ENCODE results near the gene CLDN5.
"Not testable (repeated sequence)": the region's sequence is repeated elsewhere in the genome, so short reads cannot be mapped to it uniquely, and the experiment has no call there.

DNA sequence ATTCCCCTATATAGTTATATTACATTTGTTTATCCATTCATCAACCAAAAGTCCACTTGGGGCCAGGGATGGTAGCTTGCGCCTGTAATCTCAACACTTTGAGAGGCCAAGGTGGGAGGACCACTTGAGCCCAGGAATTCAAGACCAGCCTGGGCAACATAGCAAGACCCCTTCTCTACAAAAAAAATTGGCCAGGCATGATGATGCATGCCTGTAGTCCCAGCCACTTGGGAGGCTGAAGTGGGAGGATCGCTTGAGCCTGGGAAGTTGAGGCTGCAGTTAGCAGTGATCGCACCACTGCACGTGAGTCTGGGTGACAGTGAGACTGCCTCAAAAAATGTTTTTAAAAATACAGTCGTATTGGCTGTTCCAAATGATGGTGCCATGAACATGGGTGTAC, 24.2 kb upstream of the CLDN5 start:
- not testable (repeated sequence) for TF ChIP-seq EZH2 (IDR thresholded peaks at IDR 0.05; ENCODE audit: insufficient read depth, low read length)
- TF ChIP-seq, protein P1, sequence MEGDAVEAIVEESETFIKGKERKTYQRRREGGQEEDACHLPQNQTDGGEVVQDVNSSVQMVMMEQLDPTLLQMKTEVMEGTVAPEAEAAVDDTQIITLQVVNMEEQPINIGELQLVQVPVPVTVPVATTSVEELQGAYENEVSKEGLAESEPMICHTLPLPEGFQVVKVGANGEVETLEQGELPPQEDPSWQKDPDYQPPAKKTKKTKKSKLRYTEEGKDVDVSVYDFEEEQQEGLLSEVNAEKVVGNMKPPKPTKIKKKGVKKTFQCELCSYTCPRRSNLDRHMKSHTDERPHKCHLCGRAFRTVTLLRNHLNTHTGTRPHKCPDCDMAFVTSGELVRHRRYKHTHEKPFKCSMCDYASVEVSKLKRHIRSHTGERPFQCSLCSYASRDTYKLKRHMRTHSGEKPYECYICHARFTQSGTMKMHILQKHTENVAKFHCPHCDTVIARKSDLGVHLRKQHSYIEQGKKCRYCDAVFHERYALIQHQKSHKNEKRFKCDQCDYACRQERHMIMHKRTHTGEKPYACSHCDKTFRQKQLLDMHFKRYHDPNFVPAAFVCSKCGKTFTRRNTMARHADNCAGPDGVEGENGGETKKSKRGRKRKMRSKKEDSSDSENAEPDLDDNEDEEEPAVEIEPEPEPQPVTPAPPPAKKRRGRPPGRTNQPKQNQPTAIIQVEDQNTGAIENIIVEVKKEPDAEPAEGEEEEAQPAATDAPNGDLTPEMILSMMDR (IDR thresholded peaks at IDR 0.05; ENCODE audit: insufficient read depth, low read depth, low read length), result not testable (repeated sequence)

All from astrocyte (in vitro differentiated cells and primary cell).